Stimulated activated effector memory CD8-positive, alpha-beta T cell treated with anti-CD3 and anti-CD28 coated beads, Interleukin-12 subunit alpha, Interleukin-12 subunit beta, amount 100 ng/mL, for 72 hours (primary cell): Measurements from ENCODE around the gene ADAM23.

Experiments used
- ATAC-seq: fragments of 150-1000 bp; cut with Tn5 transposase; 2 replicates; pipeline ENCODE4 v1.10.0; 2021
- DNase-seq, 2 donors: peaks; one replicate each; pipeline ENCODE4 v3.0.0; 2021 to 2022; ENCODE audit warnings: low spot score in 2 of 2
- H3K27ac Mint-ChIP-seq: one replicate; pipeline ENCODE4 v1.8.0; 2022; ENCODE audit warnings: mild to moderate bottlenecking, mixed read lengths
- H3K36me3 Mint-ChIP-seq: one replicate; pipeline ENCODE4 v1.8.0; 2022; ENCODE audit warnings: mild to moderate bottlenecking, mixed read lengths
- H3K4me1 Mint-ChIP-seq: one replicate; pipeline ENCODE4 v1.8.0; 2022; ENCODE audit warnings: mixed read lengths
- H3K4me3 Mint-ChIP-seq: one replicate; pipeline ENCODE4 v1.8.0; 2022; ENCODE audit warnings: mild to moderate bottlenecking, mixed read lengths
- H3K9me3 Mint-ChIP-seq: one replicate; pipeline ENCODE4 v1.8.0; 2022; ENCODE audit warnings: mixed read lengths

ADAM23 gene

GRCh38 chr2:206518997-206519396 lies 75.7 kb downstream of the ADAM23 start:
- H3K27ac Mint-ChIP-seq, result no peak overlapping the region
- DNase-seq (no peak), ATAC-seq (no peak)
- no peak overlapping the region for H3K4me3 Mint-ChIP-seq
- no peaks in the 10 kb centered on the region for H3K4me1 Mint-ChIP-seq
- H3K36me3 Mint-ChIP-seq, result no peaks in the 10 kb centered on the region
- H3K9me3 Mint-ChIP-seq, result no peaks in the 10 kb centered on the region

- no peak for ATAC-seq
These were observed 77.1 kb downstream of the ADAM23 start for GRCh38 chr2:206520450-206520849.

GRCh38 chr2:206521115-206521514 lies 77.8 kb downstream of the ADAM23 start:
- Mint-ChIP-seq H3K27ac (no peak overlapping the region), H3K36me3 (no peaks in the 10 kb centered on the region), H3K4me1 (no peaks in the 10 kb centered on the region), H3K9me3 (no peaks in the 10 kb centered on the region), H3K4me3 (no peak overlapping the region)
- DNase-seq (no peak), ATAC-seq (no peak)

More at GRCh38 chr2:206520450-206520849, 77.1 kb downstream of the ADAM23 start:
- Mint-ChIP-seq H3K9me3 (no peaks in the 10 kb centered on the region), H3K4me1 (no peaks in the 10 kb centered on the region), H3K27ac (no peak overlapping the region), H3K36me3 (no peaks in the 10 kb centered on the region), H3K4me3 (no peak overlapping the region)
- DNase-seq, result no peak

GRCh38 chr2:206521612-206522011 lies 78.3 kb downstream of the ADAM23 start:
- no peaks in the 10 kb centered on the region for H3K4me1 Mint-ChIP-seq
- no peaks in the 10 kb centered on the region for H3K9me3 Mint-ChIP-seq
- DNase-seq (no peak), ATAC-seq (peak; percentile 40)
- H3K36me3 Mint-ChIP-seq, result no peaks in the 10 kb centered on the region
- no peak overlapping the region for H3K4me3 Mint-ChIP-seq
- H3K27ac Mint-ChIP-seq, result no peak overlapping the region

GRCh38 chr2:206526416-206526815 lies 83.1 kb downstream of the ADAM23 start:
- Mint-ChIP-seq H3K4me3 (no peak overlapping the region), H3K36me3 (no peaks in the 10 kb centered on the region), H3K4me1 (no peaks in the 10 kb centered on the region), H3K27ac (no peak overlapping the region), H3K9me3 (no peaks in the 10 kb centered on the region)
- no peak for ATAC-seq
- no peak for DNase-seq

GRCh38 chr2:206527153-206527552 lies 83.8 kb downstream of the ADAM23 start:
- H3K9me3 Mint-ChIP-seq, result no peaks in the 10 kb centered on the region
- DNase-seq (no peak), ATAC-seq (no peak)
- H3K4me3 Mint-ChIP-seq, result no peak overlapping the region
- H3K4me1 Mint-ChIP-seq, result no peaks in the 10 kb centered on the region
- no peak overlapping the region for H3K27ac Mint-ChIP-seq
- no peaks in the 10 kb centered on the region for H3K36me3 Mint-ChIP-seq

GRCh38 chr2:206530727-206531126 lies 87.4 kb downstream of the ADAM23 start:
- H3K4me1 Mint-ChIP-seq, result no peaks in the 10 kb centered on the region
- peak overlapping the region; percentile 2 for H3K4me3 Mint-ChIP-seq
- no peaks in the 10 kb centered on the region for H3K36me3 Mint-ChIP-seq
- H3K9me3 Mint-ChIP-seq, result no peaks in the 10 kb centered on the region
- ATAC-seq, result peak; percentile 59
- H3K27ac Mint-ChIP-seq, result no peak overlapping the region
- DNase-seq, result no peak

GRCh38 chr2:206531996-206532543 lies 88.7 kb downstream of the ADAM23 start:
- no peak for DNase-seq
- H3K9me3 Mint-ChIP-seq, result no peaks in the 10 kb centered on the region

GRCh38 chr2:206533977-206534376 lies 90.6 kb downstream of the ADAM23 start:
- Mint-ChIP-seq H3K27ac (no peak overlapping the region), H3K4me3 (no peak overlapping the region), H3K9me3 (no peaks in the 10 kb centered on the region), H3K4me1 (no peaks in the 10 kb centered on the region), H3K36me3 (no peaks in the 10 kb centered on the region)
- no peak for ATAC-seq
- DNase-seq, result no peak

More at GRCh38 chr2:206531996-206532543, 88.7 kb downstream of the ADAM23 start:
- H3K36me3 Mint-ChIP-seq, result no peaks in the 10 kb centered on the region
- H3K4me3 Mint-ChIP-seq, result no peak overlapping the region
- no peak overlapping the region for H3K27ac Mint-ChIP-seq
- H3K4me1 Mint-ChIP-seq, result no peaks in the 10 kb centered on the region
- ATAC-seq, result no peak

- ATAC-seq (no peak), DNase-seq (no peak)
- Mint-ChIP-seq H3K27ac (no peak overlapping the region), H3K4me1 (no peaks in the 10 kb centered on the region), H3K36me3 (no peaks in the 10 kb centered on the region), H3K4me3 (no peak overlapping the region), H3K9me3 (no peaks in the 10 kb centered on the region)
These were observed 92.1 kb downstream of the ADAM23 start for GRCh38 chr2:206535260-206535986.

- no peak overlapping the region for H3K4me3 Mint-ChIP-seq
- no peak overlapping the region for H3K27ac Mint-ChIP-seq
- no peak for ATAC-seq
- H3K36me3 Mint-ChIP-seq, result no peaks in the 10 kb centered on the region
- H3K4me1 Mint-ChIP-seq, result no peaks in the 10 kb centered on the region
- H3K9me3 Mint-ChIP-seq, result no peaks in the 10 kb centered on the region
- DNase-seq, result no peak
These were observed 97.4 kb downstream of the ADAM23 start for GRCh38 chr2:206540757-206541156.

- Mint-ChIP-seq H3K4me1 (no peaks in the 10 kb centered on the region), H3K36me3 (no peaks in the 10 kb centered on the region), H3K9me3 (no peaks in the 10 kb centered on the region), H3K27ac (no peak overlapping the region), H3K4me3 (no peak overlapping the region)
- DNase-seq, result no peak
- no peak for ATAC-seq
These were observed 99.7 kb downstream of the ADAM23 start for GRCh38 chr2:206543073-206543472.

GRCh38 chr2:206548383-206548782 lies 105.1 kb downstream of the ADAM23 start:
- ATAC-seq, result no peak
- H3K9me3 Mint-ChIP-seq, result no peaks in the 10 kb centered on the region
- no peaks in the 10 kb centered on the region for H3K4me1 Mint-ChIP-seq
- H3K27ac Mint-ChIP-seq, result no peak overlapping the region
- no peak for DNase-seq
- no peak overlapping the region for H3K4me3 Mint-ChIP-seq
- no peaks in the 10 kb centered on the region for H3K36me3 Mint-ChIP-seq

GRCh38 chr2:206555721-206556120 lies 112.4 kb downstream of the ADAM23 start:
- Mint-ChIP-seq H3K36me3 (no peaks in the 10 kb centered on the region), H3K9me3 (no peaks in the 10 kb centered on the region), H3K4me3 (no peak overlapping the region), H3K27ac (no peak overlapping the region), H3K4me1 (no peaks in the 10 kb centered on the region)
- DNase-seq (no peak), ATAC-seq (no peak)

- no peak for DNase-seq
- no peaks in the 10 kb centered on the region for H3K36me3 Mint-ChIP-seq
- no peak overlapping the region for H3K4me3 Mint-ChIP-seq
- no peak overlapping the region for H3K27ac Mint-ChIP-seq
- no peak for ATAC-seq
- H3K4me1 Mint-ChIP-seq, result no peaks in the 10 kb centered on the region
- H3K9me3 Mint-ChIP-seq, result no peaks in the 10 kb centered on the region
These were observed 113.1 kb downstream of the ADAM23 start for GRCh38 chr2:206556357-206556949.

- Mint-ChIP-seq H3K9me3 (no peaks in the 10 kb centered on the region), H3K4me1 (no peaks in the 10 kb centered on the region), H3K27ac (no peak overlapping the region), H3K4me3 (no peak overlapping the region), H3K36me3 (no peaks in the 10 kb centered on the region)
- ATAC-seq, result no peak
- no peak for DNase-seq
These were observed 114.0 kb downstream of the ADAM23 start for GRCh38 chr2:206557321-206557720.
